ENCODE data around the gene XYLT2. TPM values are rescaled to one million over a fixed set of nuclear protein-coding genes. Genes with fewer than 3 reads are reported as not detected.

XYLT2 gene
- total RNA-seq, 4 donors from 2014 or later = 7.2 to 28.8 (median 12.5) TPM

DNA sequence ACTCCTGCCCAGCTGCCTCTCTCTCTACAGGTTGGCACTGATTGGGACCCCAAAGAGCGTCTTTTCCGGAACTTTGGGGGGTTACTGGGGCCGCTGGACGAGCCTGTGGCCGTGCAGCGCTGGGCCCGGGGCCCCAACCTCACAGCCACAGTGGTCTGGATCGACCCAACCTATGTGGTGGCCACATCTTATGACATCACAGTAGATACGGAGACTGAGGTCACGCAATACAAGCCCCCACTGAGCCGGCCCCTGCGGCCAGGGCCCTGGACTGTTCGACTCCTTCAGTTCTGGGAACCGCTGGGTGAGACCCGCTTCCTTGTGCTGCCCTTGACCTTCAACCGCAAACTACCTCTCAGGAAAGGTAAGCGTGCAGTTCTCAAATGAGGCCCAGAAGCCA, 12.3 kb downstream of the XYLT2 start:
- no peak for TF ChIP-seq CTCF (IDR thresholded peaks at IDR 0.05; ENCODE audit: low read depth)

GRCh38 chr17:50359005-50359699, 13.2 kb downstream of the XYLT2 start:
- no peak for TF ChIP-seq CTCF (IDR thresholded peaks at IDR 0.05; ENCODE audit: low read depth)

GRCh38 chr17:50359998-50360461, 14.1 kb downstream of the XYLT2 start:
- no peak for TF ChIP-seq CTCF (IDR thresholded peaks at IDR 0.05; ENCODE audit: low read depth)

DNA sequence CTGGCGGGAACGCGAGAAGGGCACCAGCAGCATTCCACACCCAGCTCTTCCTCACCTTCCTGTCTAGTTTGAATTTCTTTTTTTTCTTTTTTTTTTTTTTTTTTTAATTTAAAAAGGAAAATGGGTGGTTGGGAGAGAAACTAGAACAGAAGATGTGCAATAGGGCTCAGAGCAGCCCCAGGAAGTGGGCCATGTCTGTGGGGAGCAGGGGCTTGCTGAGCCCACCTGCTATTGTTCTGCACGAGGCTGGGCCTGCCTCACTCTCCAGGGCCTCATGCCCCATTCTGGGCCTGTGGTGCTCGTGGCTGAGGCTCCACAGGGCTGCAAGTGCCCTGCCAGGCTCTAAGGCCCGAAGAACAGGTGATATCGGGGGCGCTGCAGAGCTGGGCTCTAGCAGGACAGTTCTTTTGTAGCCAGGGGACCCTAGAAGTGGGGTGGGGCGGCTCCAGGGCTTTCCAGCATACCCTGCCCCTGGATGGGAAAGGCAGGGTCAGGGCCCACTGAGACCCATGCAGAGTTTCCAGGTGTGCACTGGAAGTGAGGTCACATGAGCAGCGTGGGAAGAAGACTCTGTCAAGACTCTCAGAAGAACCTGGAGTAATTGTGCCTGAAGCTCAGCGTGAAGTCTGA, 14.7 kb downstream of the XYLT2 start:
- no peak for TF ChIP-seq CTCF (IDR thresholded peaks at IDR 0.05; ENCODE audit: low read depth)

DNA sequence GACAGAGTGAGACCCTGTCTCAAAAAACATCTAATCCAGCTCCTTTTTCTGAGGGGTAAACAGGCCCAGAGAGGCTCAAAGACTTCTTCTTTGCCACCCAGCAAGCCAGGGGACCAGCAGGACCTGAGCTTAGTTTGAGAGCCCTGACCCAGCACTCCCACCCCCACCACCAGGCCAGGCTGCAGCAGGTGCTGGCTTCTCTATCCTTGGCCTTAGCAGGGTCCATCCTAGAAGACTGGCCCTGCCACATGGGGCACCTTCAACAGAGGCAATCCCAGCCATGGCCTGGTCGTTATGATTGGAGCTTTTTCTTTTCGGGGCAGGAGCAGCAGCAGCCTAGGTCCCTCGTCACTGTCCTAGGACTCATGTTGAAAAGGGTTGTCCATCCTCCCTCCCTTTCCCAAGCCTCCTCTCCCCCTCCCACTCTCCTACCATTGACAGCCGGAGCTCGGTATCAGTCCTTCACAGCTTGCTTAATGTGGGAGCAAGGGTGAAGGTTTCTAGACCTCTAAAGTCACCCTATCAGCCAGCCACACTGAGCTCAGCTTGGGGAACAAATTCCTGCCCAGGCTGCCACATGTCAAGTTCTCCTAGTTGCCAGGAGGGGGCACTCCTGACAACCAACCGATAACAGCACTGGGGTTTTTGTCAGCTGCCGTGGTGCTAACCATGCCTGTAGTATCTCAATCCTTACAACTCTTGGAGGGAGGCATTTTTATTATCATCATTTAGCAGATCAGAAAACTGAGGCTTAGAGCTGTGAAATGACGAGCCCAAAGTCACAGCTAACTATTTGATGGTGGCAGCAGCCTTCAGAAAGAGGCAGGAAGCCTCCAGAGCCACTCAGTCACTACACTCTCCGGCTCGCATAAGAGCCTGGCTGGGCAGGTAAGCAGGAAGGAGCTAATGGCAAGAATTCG, 15.9 kb downstream of the XYLT2 start:
- no peak for TF ChIP-seq CTCF (IDR thresholded peaks at IDR 0.05; ENCODE audit: low read depth)

GRCh38 chr17:50362661-50363060, 16.7 kb downstream of the XYLT2 start:
- TF ChIP-seq CTCF (IDR thresholded peaks at IDR 0.05; ENCODE audit: low read depth) = no peak

Data from subcutaneous adipose tissue (tissue), 4 donors.